Epithelial cell of proximal tubule (primary cell): Measurements from ENCODE around the gene ADCY3. TPM values are rescaled to one million over a fixed set of nuclear protein-coding genes. Genes with fewer than 3 reads are reported as not detected.

Experiments used
- DNase-seq: peaks from one replicate; pipeline ENCODE4 v3.0.0-alpha.2; 2011; ENCODE audit warnings: low read depth
- H3K4me3 ChIP-seq: 2 replicates; pipeline ENCODE4 v1.5.1; 2011; ENCODE audit warnings: low read depth, mild to moderate bottlenecking, low read length
- CTCF ChIP-seq: conservative IDR thresholded peaks from 2 replicates; pipeline ENCODE4 v1.5.1; 2012; ENCODE audit warnings: low read depth, mild to moderate bottlenecking, low read length
- total RNA-seq: library from RNA; depleted of rRNA; stranded (reverse); fragments of >200 nt; gene quantifications from 2 replicates; pipeline ENCODE4 v1.2.3, GENCODE V29; 2015

The ADCY3 gene
- total RNA-seq, 1 donor from 2014 or later, result 18.7 TPM

- no peak for DNase-seq
- no peak for TF ChIP-seq CTCF
- H3K4me3 ChIP-seq, result no peak overlapping the region
Measured at GRCh38 chr2:24915796-24916195, 4.2 kb downstream of the ADCY3 start.

GRCh38 chr2:24915175-24915574 is 4.9 kb downstream of the ADCY3 start:
- H3K4me3 ChIP-seq, result no peak overlapping the region
- no peak for TF ChIP-seq CTCF
- DNase-seq, result no peak

GRCh38 chr2:24914713-24915112 is 5.3 kb downstream of the ADCY3 start:
- H3K4me3 ChIP-seq, result no peak overlapping the region
- TF ChIP-seq CTCF, result no peak
- DNase-seq, result no peak

- H3K4me3 ChIP-seq, result no peak overlapping the region
- TF ChIP-seq CTCF, result no peak
- DNase-seq, result no peak
Measured at GRCh38 chr2:24913911-24914310, 6.1 kb downstream of the ADCY3 start.

GRCh38 chr2:24912986-24913385 is 7.1 kb downstream of the ADCY3 start:
- no peak overlapping the region for H3K4me3 ChIP-seq
- no peak for TF ChIP-seq CTCF
- DNase-seq, result no peak

GRCh38 chr2:24912523-24912922 is 7.5 kb downstream of the ADCY3 start:
- TF ChIP-seq CTCF, result no peak
- H3K4me3 ChIP-seq, result no peak overlapping the region
- no peak for DNase-seq

- no peak for DNase-seq
- no peak for TF ChIP-seq CTCF
- H3K4me3 ChIP-seq, result no peak overlapping the region
Measured at GRCh38 chr2:24910245-24910644, 9.8 kb downstream of the ADCY3 start.
